HG02623 (cell line): ENCODE data around the gene BPIFA3.

Experiments
- ATAC-seq: cut with Tn5 transposase; IDR thresholded peaks from one replicate; pipeline ENCODE4 v1.9.1; 2021; ENCODE audit warnings: moderate library complexity; ENCODE audit not compliant: unreplicated experiment

BPIFA3 gene

GRCh38 chr20:33211817-33212424, 5.2 kb upstream of the BPIFA3 start:
- ATAC-seq = no peak

DNA sequence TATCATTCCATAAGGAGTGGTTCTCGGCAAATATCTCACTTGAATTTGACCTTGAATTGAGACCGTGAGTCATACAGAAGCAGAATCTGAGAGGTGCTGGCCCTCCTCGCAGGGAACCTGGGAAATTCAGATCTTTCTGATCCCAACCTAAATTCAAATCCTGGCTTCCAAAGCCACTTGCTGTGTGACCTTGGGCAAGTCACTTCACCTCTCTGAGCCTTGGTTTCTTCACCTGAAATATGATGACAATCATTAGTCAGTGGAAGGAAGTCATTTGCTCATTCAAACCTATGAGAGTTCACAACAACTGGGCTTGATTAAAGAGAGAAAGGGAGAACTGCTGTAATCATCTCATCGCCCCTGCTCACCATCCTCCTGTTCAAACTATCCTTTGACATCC, 7.2 kb downstream of the BPIFA3 start:
- ATAC-seq = no peak

- ATAC-seq = no peak
Observed at GRCh38 chr20:33229843-33230242, 12.7 kb downstream of the BPIFA3 start.

DNA sequence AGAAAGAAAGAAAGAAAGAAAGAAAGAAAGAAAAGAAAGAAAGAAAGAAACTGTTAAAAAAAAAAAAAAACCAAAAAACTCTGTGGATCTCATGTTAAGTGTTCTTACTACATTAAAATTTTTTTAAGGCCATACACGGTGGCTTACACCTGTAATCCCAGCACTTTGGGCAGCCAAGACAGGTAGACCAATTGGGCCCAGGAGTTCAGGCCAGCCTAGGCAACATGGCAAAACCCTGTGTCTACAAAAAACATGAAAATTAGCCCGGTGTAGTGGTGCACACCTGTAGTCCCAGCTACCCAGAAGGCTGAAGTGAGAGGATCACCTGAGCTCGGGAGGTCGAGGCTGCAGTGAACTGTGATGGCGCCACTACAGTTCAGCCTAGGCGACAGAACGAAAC, 14.1 kb downstream of the BPIFA3 start:
- no peak for ATAC-seq

DNA sequence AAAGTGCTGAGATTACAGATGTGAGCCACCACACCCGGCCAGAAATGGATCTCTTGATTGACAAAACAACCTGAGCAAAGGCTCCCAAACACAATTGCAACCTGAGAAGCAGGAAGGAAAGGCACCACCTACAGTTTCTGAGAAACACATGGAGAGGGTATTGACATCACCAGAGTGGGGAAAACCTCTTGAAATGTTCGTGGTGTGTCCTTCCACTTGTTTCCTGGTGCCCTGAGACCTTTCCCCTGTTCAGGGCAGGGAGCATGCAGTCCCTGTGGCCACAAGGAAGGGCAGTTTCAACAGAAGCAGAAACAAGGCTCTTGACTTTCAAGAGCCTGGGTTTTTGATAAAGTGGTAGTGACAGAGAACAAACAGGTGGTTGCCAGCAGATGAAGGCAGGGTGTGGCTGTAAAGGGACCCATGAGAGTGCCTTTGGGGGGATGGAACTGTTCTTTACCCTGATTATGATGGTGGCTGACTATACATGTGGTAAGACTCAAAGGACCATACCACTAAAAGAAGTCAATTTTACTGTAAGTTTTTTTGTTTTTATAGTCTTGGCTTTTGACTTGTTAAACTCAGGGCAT, 15.4 kb downstream of the BPIFA3 start:
- no peak for ATAC-seq

DNA sequence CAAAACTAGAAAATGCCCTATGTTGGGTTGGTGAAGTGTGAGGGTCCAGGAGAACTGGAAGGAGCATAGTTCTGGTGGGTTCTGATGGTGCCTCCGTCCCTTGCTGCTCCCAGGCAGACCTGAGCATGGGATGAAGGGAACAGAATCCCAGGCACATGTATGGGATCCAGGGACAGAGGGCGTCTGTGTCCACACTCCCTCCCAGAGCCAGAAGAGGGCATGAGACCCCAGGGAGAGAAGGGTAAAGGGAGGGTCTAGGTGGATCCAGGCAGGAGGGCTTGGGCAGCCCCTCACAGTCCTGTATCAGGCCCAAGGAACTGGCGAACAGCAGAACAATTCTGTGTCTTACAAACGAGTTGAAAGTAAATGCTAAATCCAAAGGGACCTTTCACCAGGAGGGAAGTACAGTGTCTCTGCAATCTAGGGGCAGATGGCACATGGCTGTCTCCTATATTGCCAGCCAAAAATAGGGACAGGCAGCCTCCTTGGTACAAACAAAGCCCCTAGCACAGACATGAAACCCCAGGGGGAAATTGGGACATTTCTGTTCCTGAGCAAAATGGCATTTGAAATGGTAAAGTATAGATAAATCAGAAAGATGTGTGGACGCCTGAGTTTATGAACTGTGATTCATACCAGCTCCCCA, 16.1 kb downstream of the BPIFA3 start:
- no peak for ATAC-seq

- ATAC-seq = no peak
Observed at GRCh38 chr20:33234050-33234449, 16.9 kb downstream of the BPIFA3 start.

DNA sequence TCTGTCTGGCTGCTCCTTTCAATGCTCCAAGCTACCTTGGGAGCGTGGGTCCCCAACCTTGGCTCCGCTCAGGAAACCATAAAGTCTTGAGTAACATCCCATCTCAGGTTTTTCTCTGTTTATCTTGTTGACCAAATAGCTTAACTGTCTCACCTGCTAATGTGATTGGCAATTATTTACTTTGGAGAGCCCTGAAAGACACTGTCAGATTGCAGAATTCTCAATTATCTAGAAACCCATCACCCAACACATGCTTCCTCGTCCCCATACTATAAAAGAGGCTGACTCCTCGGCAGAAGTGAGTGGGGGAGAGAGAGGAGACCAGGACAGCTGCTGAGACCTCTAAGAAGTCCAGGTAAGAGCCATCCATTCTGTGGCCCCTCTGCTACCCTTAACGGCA, 18.5 kb downstream of the BPIFA3 start, which contains the start of gene BPIFA1:
BPIFA1 (plus strand) TSS at position 301 of the 400 bp plus-strand sequence. CDS start 1,716 bp downstream, outside the sequence.
- ATAC-seq = no peak

GRCh38 chr20:33236351-33236750, 19.2 kb downstream of the BPIFA3 start:
- ATAC-seq = no peak

- no peak for ATAC-seq
Observed at GRCh38 chr20:33237989-33238388, 20.8 kb downstream of the BPIFA3 start.

DNA sequence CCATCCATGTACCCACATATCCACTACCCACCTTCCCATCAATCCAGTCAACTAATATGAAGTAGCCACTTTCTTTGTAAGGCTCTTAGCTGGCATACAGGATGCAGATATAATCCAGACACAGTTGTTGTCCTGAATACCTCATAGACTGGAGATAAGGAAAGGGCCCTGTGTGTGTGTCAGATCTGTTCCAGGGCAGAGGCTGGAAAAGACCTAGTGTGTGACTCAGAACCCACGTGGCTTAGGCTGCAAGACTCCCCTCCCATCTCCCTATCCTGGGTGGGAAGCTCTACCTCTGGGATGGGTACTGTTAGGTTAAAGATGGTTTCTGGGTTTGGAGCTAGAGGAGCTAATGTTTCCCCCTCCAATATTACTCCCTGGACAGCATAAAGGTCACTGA, 22.3 kb downstream of the BPIFA3 start:
- no peak for ATAC-seq

DNA sequence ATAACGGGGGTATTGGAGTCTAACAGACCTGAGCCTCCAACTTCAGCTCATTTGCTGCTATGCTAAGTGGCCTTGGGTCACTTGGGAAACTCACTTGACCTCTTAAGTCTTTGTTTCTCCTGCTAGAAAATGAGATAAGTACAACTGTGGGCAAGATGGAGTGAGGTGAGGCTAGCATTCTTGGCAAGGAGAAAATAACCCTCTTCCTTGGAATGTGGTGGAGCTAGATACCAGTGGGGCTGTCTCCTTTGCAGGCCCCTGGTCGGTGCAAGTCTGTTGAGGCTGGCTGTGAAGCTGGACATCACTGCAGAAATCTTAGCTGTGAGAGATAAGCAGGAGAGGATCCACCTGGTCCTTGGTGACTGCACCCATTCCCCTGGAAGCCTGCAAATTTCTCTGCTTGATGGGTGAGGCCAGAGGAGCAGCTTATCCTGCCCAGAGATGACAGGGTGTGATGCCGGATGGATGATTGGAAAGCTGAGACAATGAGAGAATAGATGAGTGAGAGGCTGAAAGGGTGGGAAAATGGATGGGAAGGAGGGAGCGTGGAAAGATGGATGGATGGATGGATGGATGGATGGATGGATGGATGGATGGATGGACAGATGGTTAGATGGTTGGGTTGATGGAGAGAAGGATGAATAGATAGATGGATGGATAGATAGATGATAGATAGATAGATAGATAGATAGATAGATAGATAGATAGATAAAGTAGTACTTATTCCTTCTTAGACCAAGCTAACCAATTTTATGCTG, 23.0 kb downstream of the BPIFA3 start:
- ATAC-seq = no peak

- no peak for ATAC-seq
Observed at GRCh38 chr20:33240923-33241322, 23.8 kb downstream of the BPIFA3 start.

- ATAC-seq = no peak
Observed at GRCh38 chr20:33242319-33243100, 25.4 kb downstream of the BPIFA3 start.

GRCh38 chr20:33246077-33246476, 28.9 kb downstream of the BPIFA3 start:
- ATAC-seq = no peak

DNA sequence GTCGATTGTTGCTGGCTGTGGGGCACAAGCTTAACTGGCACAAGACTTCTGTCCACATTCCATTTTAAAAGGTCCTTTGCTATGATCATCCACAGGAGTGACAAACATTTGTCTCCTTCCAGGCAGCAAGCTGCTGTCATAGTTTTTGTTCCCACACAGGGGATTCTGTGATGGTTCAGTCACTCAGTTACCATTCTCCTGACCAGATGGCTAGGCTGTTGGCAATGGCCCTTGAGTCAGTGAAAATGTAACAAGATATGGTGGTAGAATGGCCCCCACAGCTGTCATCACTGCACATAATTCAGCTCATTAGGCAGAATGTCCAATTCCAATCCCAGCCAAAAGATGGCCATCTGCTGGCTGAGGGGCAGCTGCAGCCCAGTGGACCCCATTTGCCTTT, 32.3 kb downstream of the BPIFA3 start:
- no peak for ATAC-seq

DNA sequence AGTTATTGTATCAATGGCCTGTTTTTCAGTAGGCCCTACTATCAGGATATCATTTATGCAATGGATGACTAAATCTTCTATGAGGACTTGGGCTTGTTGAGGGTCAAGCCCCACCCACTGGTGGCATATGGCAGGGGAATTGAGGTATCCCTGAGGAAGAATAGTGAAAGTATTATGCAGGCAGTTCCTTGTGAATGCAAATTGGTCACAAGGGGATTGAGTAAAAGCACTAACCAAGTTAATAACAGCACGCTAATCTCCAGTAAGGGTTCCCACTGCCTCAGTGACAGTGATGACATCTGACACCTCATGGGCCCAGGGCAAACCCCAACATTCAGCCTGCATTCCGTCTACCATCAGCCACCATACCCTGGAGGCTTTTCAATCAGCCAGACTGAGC, 33.5 kb downstream of the BPIFA3 start:
- no peak for ATAC-seq

GRCh38 chr20:33251496-33251895, 34.3 kb downstream of the BPIFA3 start:
- ATAC-seq = no peak

DNA sequence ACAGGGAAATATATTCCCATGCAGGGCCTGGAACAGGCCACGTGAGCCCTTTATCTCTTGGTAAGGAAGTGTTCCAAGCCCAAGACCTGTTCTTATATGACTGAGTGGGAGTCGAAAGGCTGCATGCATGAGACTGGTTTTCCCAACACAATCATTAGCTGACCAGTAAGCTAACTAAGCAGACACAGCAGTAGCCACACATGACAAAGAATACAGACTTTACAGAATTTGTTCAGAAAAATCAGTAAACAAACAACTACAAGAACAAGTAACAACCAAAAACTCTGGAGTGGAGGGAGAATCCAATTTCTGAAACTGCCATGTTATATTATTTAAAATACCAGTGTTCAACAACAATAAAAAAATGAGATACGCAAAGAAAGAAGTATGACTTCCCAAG, 35.3 kb downstream of the BPIFA3 start:
- ATAC-seq = no peak

DNA sequence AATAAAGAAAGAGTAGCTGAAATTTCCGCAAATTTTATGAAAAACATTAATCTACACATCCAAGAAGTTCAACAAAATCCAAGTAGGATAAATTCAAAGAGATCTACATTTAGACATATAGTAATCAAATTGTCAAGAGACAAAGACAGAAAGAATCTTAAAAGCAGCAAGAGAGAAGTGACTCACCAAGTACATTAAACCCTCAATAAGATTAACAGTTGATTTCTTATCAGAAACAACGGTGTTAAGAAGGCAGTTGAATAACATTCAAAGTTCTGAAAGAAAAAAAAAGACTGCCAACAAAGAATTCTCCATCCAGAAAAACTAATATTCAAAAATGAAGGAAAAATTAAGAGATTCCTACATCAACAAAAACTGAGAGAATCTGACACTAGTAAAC, 37.9 kb downstream of the BPIFA3 start:
- no peak for ATAC-seq

DNA sequence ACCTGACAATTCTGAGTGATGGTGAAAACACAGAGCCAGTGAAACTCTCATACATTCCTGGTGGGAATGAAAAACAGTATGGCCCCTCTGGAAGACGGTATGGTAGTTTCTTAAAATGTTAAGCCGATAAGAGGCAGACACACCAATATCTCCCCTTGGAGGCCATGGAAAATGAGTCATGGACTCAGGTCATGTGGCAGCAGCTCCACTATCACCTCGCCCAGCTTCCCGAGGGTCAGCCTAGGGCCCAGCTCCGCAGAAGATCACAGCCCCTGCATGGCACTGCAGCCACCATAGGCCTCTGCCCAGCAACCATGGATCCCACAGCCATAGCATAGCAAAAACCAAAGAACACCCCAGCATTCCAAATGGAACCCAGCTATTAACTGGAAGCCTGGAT, 40.1 kb downstream of the BPIFA3 start:
- ATAC-seq = no peak
